H1 (cell line): ENCODE data around the gene VIPR1. TPM values are rescaled to one million over a fixed set of nuclear protein-coding genes. Genes with fewer than 3 reads are reported as not detected.

Experiments used
- BCL11A ChIP-seq, 2 experiments: IDR thresholded peaks; one replicate each; pipeline ENCODE4 v1.6.1; 2011; ENCODE audit warnings: low read depth in 2 of 2, low read length in 2 of 2, mild to moderate bottlenecking in 2 of 2
- CHD1 ChIP-seq: IDR thresholded peaks from 2 replicates; pipeline ENCODE4 v1.6.1; 2012; ENCODE audit warnings: low read depth, low read length, improper control_type of control experiment
- CHD7 ChIP-seq: fragments of 300-600 bp; sonication (generic); IDR thresholded peaks from 2 replicates; pipeline ENCODE4 v1.7.1; 2012; ENCODE audit warnings: low read length, moderate library complexity, mild to moderate bottlenecking, inconsistent platforms; ENCODE audit not compliant: insufficient replicate concordance
- HDAC6 ChIP-seq: IDR thresholded peaks from one replicate; pipeline ENCODE4 v1.7.1; 2012; ENCODE audit warnings: low read depth, mild to moderate bottlenecking, inconsistent platforms, low read length, moderate library complexity
- JUND ChIP-seq: IDR thresholded peaks from 2 replicates; pipeline ENCODE4 v1.6.1; 2011; ENCODE audit warnings: mild to moderate bottlenecking, improper control_type of control experiment, low read length
- KDM1A ChIP-seq: fragments of 200-600, 300-600 bp; sonication (generic); IDR thresholded peaks from 2 replicates; pipeline ENCODE4 v1.7.1; 2016; ENCODE audit warnings: mild to moderate bottlenecking, low read length, borderline replicate concordance
- RFX5 ChIP-seq: IDR thresholded peaks from 2 replicates; pipeline ENCODE4 v1.6.1; 2011; ENCODE audit warnings: low read depth, low read length, improper control_type of control experiment, borderline replicate concordance
- SAP30 ChIP-seq: fragments of 300-600 bp; sonication (generic); IDR thresholded peaks from 2 replicates; pipeline ENCODE4 v1.7.1; 2012; ENCODE audit warnings: low read length, moderate library complexity, mild to moderate bottlenecking, inconsistent platforms; ENCODE audit not compliant: insufficient read depth, insufficient replicate concordance
- SUZ12 ChIP-seq: fragments of 200-600 bp; sonication (generic); IDR thresholded peaks from 2 replicates; pipeline ENCODE4 v1.6.1; 2012; ENCODE audit warnings: mild to moderate bottlenecking, inconsistent platforms, low read length, moderate library complexity, mixed read lengths
- polyA plus RNA-seq, 7 experiments: library from polyadenylated mRNA; depleted of rRNA in 3 of 7; stranded (reverse) in 5 of 7; unstranded in 2 of 7; fragments of >200 nt in 5 of 7; fragments of 200-250 nt in 2 of 7; gene quantifications; 1 replicate in 5 of 7; 2 replicates in 1 of 7; 4 replicates in 1 of 7; pipeline versions ENCODE4 v1.2.1 to v1.2.3, GENCODE V29; 2011 to 2013; ENCODE audit warnings: missing spikeins in 2 of 7, mixed read lengths in 2 of 7
- total RNA-seq: library from RNA; stranded (reverse); fragmentation: NEBNext Ultra II Directional; extraction: Animal tissue kit (Norgen Biotek cat#: 25700); gene quantifications from 2 replicates; pipeline ENCODE4 v1.2.1, GENCODE V29; 2021
- TF ChIP-seq, protein P1 (sequence below): IDR thresholded peaks from 2 replicates; pipeline ENCODE4 v1.6.1; 2012; ENCODE audit warnings: inconsistent platforms

Gene VIPR1
- total and polyA plus RNA-seq, 2 of the 8 experiments (the other 6 are each of a cell fraction or from before 2014, with no cell fraction given): 7.8 to 10.1 TPM

DNA sequence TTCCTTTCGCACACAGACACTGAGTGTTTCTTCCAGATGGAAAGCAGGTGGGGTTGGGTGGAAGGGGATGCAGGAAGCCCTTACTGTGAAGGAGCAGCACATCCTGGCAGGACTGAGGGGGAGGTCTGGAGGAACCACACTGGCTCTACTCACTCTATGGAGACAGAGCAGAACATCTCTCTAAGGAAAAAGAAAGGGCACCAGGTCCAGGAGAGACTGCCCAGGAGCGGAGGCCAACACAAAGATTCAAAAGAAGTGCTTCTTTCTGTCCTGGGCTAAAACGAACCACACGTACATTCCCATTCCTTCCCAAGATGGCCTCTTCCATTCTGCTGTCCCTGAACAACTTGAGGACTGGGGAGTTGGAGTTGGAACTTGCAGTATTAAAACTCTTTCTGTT is 13.8 kb upstream of the VIPR1 start (continued):
- TF ChIP-seq CHD7: no peak
- TF ChIP-seq SAP30: no peak
- TF ChIP-seq RFX5: no peak
- TF ChIP-seq HDAC6: no peak
- TF ChIP-seq SUZ12: no peak
- TF ChIP-seq CHD1: no peak
- TF ChIP-seq BCL11A (IDR thresholded peaks at IDR 0.05; ENCODE audit: low read depth in 2 of 2, low read length in 2 of 2): no peak
- TF ChIP-seq JUND: no peak
- no peak for TF ChIP-seq KDM1A
- TF ChIP-seq, protein P1, sequence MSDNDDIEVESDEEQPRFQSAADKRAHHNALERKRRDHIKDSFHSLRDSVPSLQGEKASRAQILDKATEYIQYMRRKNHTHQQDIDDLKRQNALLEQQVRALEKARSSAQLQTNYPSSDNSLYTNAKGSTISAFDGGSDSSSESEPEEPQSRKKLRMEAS: no peak
